ENCODE measurements around the gene ATP2A3.

GRCh38 chr17:3903881-3904290 lies 60.4 kb downstream of the ATP2A3 start:
- no peak for TF ChIP-seq SPI1 (IDR thresholded peaks at IDR 0.05; ENCODE audit: borderline replicate concordance, low read depth)
- TF ChIP-seq, protein P1, sequence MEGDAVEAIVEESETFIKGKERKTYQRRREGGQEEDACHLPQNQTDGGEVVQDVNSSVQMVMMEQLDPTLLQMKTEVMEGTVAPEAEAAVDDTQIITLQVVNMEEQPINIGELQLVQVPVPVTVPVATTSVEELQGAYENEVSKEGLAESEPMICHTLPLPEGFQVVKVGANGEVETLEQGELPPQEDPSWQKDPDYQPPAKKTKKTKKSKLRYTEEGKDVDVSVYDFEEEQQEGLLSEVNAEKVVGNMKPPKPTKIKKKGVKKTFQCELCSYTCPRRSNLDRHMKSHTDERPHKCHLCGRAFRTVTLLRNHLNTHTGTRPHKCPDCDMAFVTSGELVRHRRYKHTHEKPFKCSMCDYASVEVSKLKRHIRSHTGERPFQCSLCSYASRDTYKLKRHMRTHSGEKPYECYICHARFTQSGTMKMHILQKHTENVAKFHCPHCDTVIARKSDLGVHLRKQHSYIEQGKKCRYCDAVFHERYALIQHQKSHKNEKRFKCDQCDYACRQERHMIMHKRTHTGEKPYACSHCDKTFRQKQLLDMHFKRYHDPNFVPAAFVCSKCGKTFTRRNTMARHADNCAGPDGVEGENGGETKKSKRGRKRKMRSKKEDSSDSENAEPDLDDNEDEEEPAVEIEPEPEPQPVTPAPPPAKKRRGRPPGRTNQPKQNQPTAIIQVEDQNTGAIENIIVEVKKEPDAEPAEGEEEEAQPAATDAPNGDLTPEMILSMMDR (IDR thresholded peaks at IDR 0.05; ENCODE audit: insufficient read depth, low read length), result no peak
- TF ChIP-seq POLR2AphosphoS5 (IDR thresholded peaks at IDR 0.05; ENCODE audit: low read depth), result no peak
- no peak for TF ChIP-seq GABPA (IDR thresholded peaks at IDR 0.05; ENCODE audit: low read depth)
- no peak for TF ChIP-seq REST (IDR thresholded peaks at IDR 0.05; ENCODE audit: insufficient replicate concordance, low read depth)

Measured in HL-60 (cell line).